Transverse colon (tissue), 4 donors: ENCODE measurements around the gene SYMPK. TPM values are rescaled to one million over a fixed set of nuclear protein-coding genes. Genes with fewer than 3 reads are reported as not detected.
A peak's percentile ranks its signal among the peaks of the same experiment; 100 is the strongest.

Experiments used
- DNase-seq: peaks from one replicate; pipeline ENCODE4 v3.0.0-alpha.2; 2019
- H3K27ac ChIP-seq, 4 donors: fragments of 200-600 bp; sonication (generic); 2 replicates each; pipeline ENCODE4 v1.5.1; 2016 to 2018; ENCODE audit warnings: inconsistent platforms in 4 of 4
- H3K27me3 ChIP-seq: fragments of 200-600 bp; sonication (generic); 2 replicates; pipeline ENCODE4 v1.5.1; 2017; ENCODE audit warnings: inconsistent platforms
- H3K36me3 ChIP-seq, 4 donors: fragments of 200-600 bp; sonication (generic); 2 replicates each; pipeline ENCODE4 v1.5.1; 2017 to 2019; ENCODE audit warnings: inconsistent platforms in 4 of 4
- H3K4me1 ChIP-seq, 4 donors: fragments of 200-600 bp; sonication (generic); 2 replicates each; pipeline ENCODE4 v1.5.1; 2017 to 2020; ENCODE audit warnings: inconsistent platforms in 4 of 4
- H3K4me3 ChIP-seq, 4 donors: fragments of 200-600 bp; sonication (generic); 1 replicate in 1 of 4; 2 replicates in 3 of 4; pipeline versions ENCODE4 v1.5.1 to v1.6.1; 2017 to 2019; ENCODE audit warnings: inconsistent platforms in 4 of 4
- H3K9me3 ChIP-seq, 2 donors: fragments of 200-600 bp; sonication (generic); 2 replicates each; pipeline ENCODE4 v1.5.1; 2017 to 2019; ENCODE audit warnings: inconsistent platforms in 2 of 2
- CTCF ChIP-seq, 5 experiments: fragments of 200-600 bp in 3 of 5; fragments of 450-650 bp in 2 of 5; sonication (generic) in 3 of 5; IDR thresholded peaks; 1 replicate in 2 of 5; 2 replicates in 3 of 5; pipeline ENCODE4 v1.5.1; 2016 to 2017; ENCODE audit warnings: antibody characterized with exemption in 5 of 5, inconsistent platforms in 3 of 5, mild to moderate bottlenecking in 2 of 5, moderate library complexity in 1 of 5
- EP300 ChIP-seq: sonication (generic); formaldehyde crosslinking; IDR thresholded peaks from one replicate; pipeline ENCODE4 v1.6.1; 2017; ENCODE audit warnings: antibody characterized with exemption, low read depth
- POLR2A ChIP-seq: fragments of 450-650 bp; IDR thresholded peaks from one replicate; pipeline ENCODE4 v1.6.1; 2016; ENCODE audit warnings: antibody characterized with exemption, mild to moderate bottlenecking, moderate library complexity
- POLR2AphosphoS5 ChIP-seq, 3 donors: sonication (generic); formaldehyde crosslinking; IDR thresholded peaks; one replicate each; pipeline ENCODE4 v1.6.1; 2016; ENCODE audit warnings: antibody characterized with exemption in 3 of 3
- WGBS, 2 donors: methylation state at CpG; one replicate each; pipeline ENCODE4 v1.1.5; 2018; ENCODE audit warnings: low coverage in 1 of 2; 5-methylcytosine and 5-hydroxymethylcytosine counted together
- in situ Hi-C, 4 donors: fragments of 200-750 bp; cut with MboI; loops; one replicate each; pipeline versions ENCODE4 v1.15.0 to v1.15.1; 2017; ENCODE audit warnings: low sequenced_read_pairs in 3 of 4, low pct_ligation_motif_present in 1 of 4, low pct_unique_long_range_greater_than_20kb in 1 of 4
- intact Hi-C: fragments of 100-400 bp; cut with DNase I; formaldehyde crosslinking; loops from one replicate; pipeline ENCODE4 v1.15.1; 2023; ENCODE audit warnings: low total_unique reads
- total RNA-seq, 4 donors: library from RNA; depleted of rRNA; stranded (reverse); fragments of >200 nt; gene quantifications; one replicate each; pipeline ENCODE4 v1.1.0, GENCODE V29; 2016

SYMPK gene
- total RNA-seq, 4 donors from 2014 or later: 35.2 to 189 (median 81.9) TPM

- Histone ChIP-seq H3K9me3 (no peaks in the 10 kb centered on the region), H3K4me1 (peaks cover 9 to 37% (median 25%) of the 10 kb centered on the region in 4 donors), H3K27ac (peak overlapping the region; percentile 71 to 98 (median 96)), H3K36me3 (peaks cover 0 to 9% (median 4%) of the 10 kb centered on the region in 4 donors), H3K27me3 (peaks cover 13% of the 10 kb centered on the region), H3K4me3 (peak overlapping the region; percentile 29 to 100 (median 90))
- intact Hi-C loops (no loop called here), in situ Hi-C loops (no loop called here)
- WGBS, 2 donors: 4 to 11% methylated on average over 3 to 22 of the region's 22 CpGs
- TF ChIP-seq CTCF (IDR thresholded peaks at IDR 0.05): no peak
- TF ChIP-seq POLR2A: no peak
- no peak for TF ChIP-seq EP300
- TF ChIP-seq POLR2AphosphoS5 (IDR thresholded peaks at IDR 0.05): peak in 2 of 3 donors; percentile 33 to 73
- DNase-seq: peak; percentile 26
These were observed 440 bp upstream of the SYMPK start for GRCh38 chr19:45863335-45863839.

GRCh38 chr19:45862271-45862563, 730 bp downstream of the SYMPK start:
- Histone ChIP-seq H3K4me3 (peak overlapping the region; percentile 81 to 100 (median 90)), H3K36me3 (peaks cover 0 to 9% (median 4%) of the 10 kb centered on the region in 4 donors), H3K9me3 (no peaks in the 10 kb centered on the region), H3K4me1 (peaks cover 9 to 37% (median 25%) of the 10 kb centered on the region in 4 donors), H3K27ac (peak overlapping the region; percentile 94 to 98 (median 96)), H3K27me3 (peaks cover 13% of the 10 kb centered on the region)
- DNase-seq: peak; percentile 66
- intact Hi-C loops (no loop called here), in situ Hi-C loops (no loop called here)
- TF ChIP-seq CTCF (IDR thresholded peaks at IDR 0.05): no peak
- no peak for TF ChIP-seq POLR2A
- TF ChIP-seq EP300: no peak
- TF ChIP-seq POLR2AphosphoS5 (IDR thresholded peaks at IDR 0.05): peak in 2 of 3 donors; percentile 32 to 35
- 0 to 3% methylated on average over 2 to 11 of the region's 11 CpGs for WGBS, 2 donors

- no peak for DNase-seq
- no peak overlapping the region for H3K27ac ChIP-seq
- in situ Hi-C loops (no loop called here), intact Hi-C loops (no loop called here)
- peaks cover 13% of the 10 kb centered on the region for H3K27me3 ChIP-seq
- H3K36me3 ChIP-seq: peaks cover 0 to 9% (median 4%) of the 10 kb centered on the region in 4 donors
- no peaks in the 10 kb centered on the region for H3K9me3 ChIP-seq
- H3K4me1 ChIP-seq: peaks cover 9 to 34% (median 25%) of the 10 kb centered on the region in 4 donors
- TF ChIP-seq POLR2A (no peak), EP300 (no peak), CTCF (IDR thresholded peaks at IDR 0.05) (no peak), POLR2AphosphoS5 (IDR thresholded peaks at IDR 0.05) (no peak)
- 84 to 85% methylated on average over 11 to 15 of the region's 15 CpGs for WGBS, 2 donors
- no peak overlapping the region for H3K4me3 ChIP-seq
These were observed 2.3 kb downstream of the SYMPK start for GRCh38 chr19:45860359-45861259.

GRCh38 chr19:45854167-45854778, 8.7 kb downstream of the SYMPK start:
- H3K27ac ChIP-seq: no peak overlapping the region
- no peak overlapping the region for H3K4me3 ChIP-seq
- no peaks in the 10 kb centered on the region for H3K9me3 ChIP-seq
- DNase-seq: no peak
- no peaks in the 10 kb centered on the region for H3K4me1 ChIP-seq
- intact Hi-C loops (no loop called here), in situ Hi-C loops (no loop called here)
- H3K27me3 ChIP-seq: no peaks in the 10 kb centered on the region
- no peak for TF ChIP-seq POLR2A
- TF ChIP-seq EP300: no peak
- no peak for TF ChIP-seq CTCF (IDR thresholded peaks at IDR 0.05)
- no peak for TF ChIP-seq POLR2AphosphoS5 (IDR thresholded peaks at IDR 0.05)
- peaks cover 0 to 39% (median 11%) of the 10 kb centered on the region in 4 donors for H3K36me3 ChIP-seq
- WGBS, 2 donors: 96% methylated on average over 16 of the region's 16 CpGs; no CpG with 5 or more reads in 1 of the 2 donors
